Activated T-helper 1 cell treated with Interleukin-2 at 50 U/mL for 16 hours (primary cell): ENCODE results near the gene SAMD14.
"Not testable (repeated sequence)": the region's sequence is repeated elsewhere in the genome, so short reads cannot be mapped to it uniquely, and the experiment has no call there.

ENCODE experiments used
- DNase-seq: peaks from one replicate; pipeline ENCODE4 v3.0.0-alpha.2; 2020; ENCODE audit warnings: low read depth

SAMD14 gene

DNA sequence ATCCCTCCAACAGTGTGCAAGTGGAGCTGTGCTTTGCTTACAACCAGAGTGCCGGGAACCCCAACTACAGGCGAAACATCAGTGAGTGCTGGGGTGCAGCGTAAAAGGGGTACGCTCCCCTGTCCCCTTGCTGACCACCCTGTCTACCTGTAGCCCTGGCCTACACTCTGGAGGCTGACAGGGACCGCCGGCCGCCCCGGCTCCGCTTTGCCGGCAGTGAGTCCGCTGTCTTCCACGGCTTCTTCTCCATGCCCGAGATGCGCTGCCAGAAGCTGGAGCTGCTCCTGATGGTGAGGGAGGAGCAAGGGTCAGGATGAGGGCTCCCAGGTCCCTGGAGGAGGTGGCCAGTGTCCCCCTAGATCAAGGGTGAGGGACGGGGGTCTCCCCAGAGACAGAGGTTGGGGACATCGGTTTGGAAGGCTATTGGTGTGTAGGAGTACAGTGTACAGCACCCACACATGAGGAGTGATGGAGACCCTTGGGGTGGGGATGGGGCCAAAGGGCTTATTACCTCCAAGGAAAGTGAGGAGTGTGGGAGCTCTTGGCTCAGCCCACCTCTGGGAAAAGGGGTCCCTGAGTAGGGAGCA, 54.4 kb downstream of the SAMD14 start:
- no peak for DNase-seq

DNA sequence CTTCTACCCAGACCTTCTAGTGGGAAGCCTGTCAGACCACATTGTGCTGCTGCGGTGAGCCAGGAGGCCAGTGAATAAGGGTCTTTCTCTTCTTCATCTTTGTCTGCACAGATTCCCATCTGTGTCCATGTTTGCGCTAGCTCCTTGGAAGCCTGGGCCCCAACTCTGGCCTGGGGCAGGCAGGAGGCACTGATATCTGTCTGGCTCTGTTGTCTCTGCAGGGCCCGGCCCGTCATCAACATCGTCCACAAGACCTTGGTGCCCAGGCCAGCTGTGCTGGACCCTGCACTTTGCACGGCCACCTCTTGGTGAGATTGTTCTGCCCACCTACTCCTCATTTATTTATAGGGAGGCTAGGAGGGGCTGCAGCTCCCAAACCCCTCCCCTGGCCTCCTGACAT, 55.7 kb downstream of the SAMD14 start:
- DNase-seq = no peak

DNA sequence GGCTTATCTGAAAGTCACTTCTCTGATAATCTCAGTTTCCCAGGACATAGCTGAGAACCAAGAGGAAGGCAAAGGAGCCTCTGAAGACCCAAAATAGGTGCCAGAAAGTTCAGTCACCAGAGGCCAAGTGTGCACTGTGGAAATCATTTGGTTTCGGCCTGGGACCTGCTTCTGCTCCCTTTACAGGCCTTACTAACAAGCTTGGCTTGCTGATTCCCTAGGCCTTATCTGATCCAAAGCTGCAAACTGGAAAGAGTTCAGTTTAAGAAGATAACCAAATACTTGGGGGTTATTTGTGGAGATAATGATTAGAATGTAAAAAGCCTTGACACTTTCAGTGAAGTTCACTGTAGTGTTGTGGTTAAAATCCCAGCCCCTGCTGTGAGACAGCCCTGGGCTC, 57.0 kb downstream of the SAMD14 start:
- no peak for DNase-seq

DNA sequence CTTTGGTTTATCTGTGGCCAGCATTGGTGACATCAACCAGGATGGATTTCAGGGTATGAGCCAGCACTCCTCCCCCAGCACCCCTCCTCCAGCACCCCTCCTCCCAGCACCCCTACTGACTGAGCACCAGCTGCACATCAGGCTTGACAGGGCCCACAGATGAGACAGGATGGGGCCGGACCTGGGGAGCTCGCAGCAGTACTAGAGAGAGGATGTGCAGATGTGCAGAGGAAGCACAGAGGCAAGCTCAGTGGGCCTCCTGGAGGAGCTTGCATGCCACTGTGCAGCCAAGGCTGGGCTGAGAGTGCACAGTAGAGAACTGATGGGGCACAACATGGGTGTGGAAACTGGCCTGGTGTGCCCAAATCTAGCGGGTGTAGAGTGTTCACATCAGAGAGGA, 57.8 kb downstream of the SAMD14 start:
- DNase-seq = no peak

DNA sequence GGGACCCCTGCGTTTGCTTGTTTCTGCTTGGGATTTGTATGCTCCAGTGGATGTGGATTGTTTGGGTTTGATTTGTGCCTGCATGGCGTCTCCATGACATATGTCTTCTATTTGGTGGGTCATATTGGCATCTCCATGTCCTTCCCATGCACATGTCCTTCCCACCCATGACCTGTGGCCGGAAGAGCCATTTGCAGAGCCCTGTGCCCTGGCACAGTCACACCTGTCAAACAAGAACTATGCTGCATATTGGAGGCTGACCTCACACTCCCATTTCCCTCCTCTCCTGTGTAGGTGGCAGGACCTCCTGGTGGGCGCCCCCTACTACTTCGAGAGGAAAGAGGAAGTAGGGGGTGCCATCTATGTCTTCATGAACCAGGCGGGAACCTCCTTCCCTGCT, 58.3 kb downstream of the SAMD14 start:
- DNase-seq = no peak

DNA sequence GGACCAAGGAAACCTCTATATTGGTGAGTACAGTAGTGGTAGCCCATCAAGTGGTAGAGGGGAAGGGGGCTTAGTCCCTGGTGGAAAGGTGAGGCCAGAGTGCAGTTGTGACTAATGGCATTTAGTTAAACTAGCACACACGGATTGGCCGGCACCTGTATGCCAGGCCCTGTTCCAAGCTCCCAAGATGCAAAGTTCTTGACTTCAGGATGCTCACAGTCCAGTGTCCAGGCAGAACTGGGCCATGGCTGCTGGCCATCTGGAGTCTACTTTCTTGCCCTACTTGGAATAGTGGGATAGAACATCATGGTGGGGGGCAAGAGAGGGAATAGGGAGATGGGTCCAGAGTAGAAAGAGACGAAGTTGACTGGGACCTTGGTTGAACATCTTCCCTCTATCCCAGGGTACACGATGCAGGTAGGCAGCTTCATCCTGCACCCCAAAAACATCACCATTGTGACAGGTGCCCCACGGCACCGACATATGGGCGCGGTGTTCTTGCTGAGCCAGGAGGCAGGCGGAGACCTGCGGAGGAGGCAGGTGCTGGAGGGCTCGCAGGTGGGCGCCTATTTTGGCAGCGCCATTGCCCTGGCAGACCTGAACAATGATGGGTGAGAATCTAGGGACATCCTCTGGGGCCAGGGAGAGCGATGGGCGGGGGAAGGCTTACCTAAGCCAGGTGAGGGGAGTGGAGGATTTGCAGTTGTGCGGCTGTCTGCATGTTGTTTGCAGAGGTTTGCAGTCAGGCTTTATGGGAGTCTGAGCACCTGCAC, 58.9 kb downstream of the SAMD14 start:
- no peak for DNase-seq

DNA sequence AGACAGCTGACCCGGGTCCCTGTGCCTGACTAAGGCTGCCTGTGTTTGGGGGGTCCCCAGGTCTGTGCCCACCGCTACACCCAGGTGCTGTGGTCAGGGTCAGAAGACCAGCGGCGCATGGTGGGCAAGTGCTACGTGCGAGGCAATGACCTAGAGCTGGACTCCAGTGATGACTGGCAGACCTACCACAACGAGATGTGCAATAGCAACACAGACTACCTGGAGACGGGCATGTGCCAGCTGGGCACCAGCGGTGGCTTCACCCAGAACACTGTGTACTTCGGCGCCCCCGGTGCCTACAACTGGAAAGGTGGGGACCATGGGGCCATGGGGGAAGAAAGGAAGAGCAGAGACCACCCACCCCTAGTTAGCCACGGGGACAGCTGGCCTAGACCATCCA, 62.0 kb downstream of the SAMD14 start:
- DNase-seq = no peak

DNA sequence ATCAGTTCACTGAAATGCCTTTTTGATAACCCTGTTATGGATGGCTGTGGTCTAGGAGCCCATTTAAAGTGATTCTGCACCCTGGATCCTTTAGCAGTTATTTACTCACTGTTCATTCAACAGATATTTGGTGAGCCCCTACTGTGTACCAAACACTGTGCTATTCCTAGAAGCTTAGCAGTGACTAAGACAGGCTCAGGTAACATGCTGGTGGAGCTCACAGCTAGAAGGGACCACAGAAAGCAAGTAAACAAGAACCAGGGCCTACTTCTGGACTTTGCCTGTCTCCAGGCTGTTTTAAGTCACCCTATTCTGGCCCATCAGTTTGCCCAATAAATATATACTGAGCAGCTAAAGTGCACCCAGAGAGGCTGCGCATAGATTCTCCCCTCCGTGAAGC, 63.0 kb downstream of the SAMD14 start:
- no peak for DNase-seq

DNA sequence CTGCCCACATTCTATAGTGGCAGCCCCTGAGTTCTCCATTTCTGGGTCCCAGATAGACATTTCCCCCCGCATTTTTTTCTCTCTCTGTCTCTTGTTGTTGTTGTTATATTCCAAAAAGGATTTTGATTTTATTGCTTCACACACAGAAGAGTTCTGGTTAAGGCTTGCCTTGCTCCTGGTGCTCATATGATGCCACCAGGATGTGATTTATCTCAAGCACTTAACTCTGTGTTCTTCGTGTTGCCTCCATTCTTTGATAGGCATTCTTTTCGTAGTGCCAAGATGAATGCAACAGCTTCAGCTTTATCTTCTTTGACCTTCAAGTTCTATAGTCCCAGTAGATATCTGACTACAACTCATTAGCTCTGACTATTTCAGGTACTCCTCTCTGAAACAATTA, 64.9 kb downstream of the SAMD14 start:
- no peak for DNase-seq

DNA sequence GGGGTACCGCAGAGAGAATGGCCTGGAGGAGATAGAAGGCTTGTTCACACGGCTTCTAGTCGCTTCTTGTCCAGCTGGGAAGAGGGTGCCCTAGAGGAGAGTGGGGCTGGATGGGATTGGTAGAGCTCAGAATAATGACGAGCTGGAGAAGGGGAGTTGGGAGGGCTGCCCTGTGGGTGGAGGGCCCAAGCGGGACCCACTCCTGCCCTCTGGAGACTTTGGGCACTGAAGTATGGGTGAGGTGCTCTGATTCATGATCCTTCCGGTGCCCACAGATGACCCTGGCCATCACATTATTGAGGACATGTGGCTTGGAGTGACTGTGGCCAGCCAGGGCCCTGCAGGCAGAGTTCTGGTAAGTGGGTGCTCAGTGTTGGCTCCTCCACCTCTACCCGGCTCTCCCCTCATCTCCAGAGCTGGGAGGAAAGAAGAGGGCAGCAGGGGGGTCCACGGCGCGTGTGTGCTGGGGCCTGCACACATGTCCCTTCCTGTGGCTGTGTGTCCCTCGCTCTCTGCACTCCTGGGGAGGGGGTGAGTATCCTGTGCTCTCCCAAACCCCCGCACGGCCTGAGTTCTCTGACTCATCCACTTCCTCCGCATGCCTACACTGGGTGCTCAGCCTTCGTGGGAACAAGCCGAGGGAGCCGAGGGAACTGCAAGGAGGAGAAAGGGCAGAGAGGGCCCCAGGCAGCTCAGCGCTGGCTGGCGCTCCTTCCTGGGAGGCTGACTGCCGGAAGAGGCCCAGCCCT, 65.5 kb downstream of the SAMD14 start:
- no peak for DNase-seq

DNA sequence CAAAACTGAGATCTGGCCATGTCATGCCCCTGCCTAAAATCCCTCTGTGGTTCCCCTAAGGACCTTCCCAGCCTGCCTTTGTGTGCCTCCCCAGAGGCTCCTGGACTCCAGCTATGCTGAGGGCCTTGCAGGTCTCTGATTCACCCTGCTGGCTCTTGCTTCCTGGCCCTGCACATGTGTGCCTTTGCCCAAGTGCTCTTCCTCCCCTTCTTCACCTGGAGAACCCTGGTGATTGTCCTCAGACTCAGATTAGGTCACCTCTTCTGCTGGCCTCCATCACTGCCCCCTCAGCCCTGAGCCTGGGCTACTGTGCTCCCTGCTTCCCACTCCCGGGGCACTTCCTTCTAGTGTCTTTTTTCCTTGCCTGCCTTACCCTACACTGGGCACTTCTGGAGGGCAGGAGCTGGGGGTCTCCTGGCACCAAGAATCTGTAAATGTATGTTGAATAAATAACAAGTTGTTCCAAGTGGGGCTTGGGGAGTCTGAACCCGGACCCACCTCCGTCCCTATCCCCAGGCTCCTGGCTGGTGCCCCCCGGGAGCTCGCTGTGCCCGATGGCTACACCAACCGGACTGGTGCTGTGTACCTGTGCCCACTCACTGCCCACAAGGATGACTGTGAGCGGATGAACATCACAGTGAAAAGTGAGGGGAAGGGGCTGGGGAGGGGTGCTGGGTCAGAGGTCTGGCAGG, 66.3 kb downstream of the SAMD14 start:
- no peak for DNase-seq

DNA sequence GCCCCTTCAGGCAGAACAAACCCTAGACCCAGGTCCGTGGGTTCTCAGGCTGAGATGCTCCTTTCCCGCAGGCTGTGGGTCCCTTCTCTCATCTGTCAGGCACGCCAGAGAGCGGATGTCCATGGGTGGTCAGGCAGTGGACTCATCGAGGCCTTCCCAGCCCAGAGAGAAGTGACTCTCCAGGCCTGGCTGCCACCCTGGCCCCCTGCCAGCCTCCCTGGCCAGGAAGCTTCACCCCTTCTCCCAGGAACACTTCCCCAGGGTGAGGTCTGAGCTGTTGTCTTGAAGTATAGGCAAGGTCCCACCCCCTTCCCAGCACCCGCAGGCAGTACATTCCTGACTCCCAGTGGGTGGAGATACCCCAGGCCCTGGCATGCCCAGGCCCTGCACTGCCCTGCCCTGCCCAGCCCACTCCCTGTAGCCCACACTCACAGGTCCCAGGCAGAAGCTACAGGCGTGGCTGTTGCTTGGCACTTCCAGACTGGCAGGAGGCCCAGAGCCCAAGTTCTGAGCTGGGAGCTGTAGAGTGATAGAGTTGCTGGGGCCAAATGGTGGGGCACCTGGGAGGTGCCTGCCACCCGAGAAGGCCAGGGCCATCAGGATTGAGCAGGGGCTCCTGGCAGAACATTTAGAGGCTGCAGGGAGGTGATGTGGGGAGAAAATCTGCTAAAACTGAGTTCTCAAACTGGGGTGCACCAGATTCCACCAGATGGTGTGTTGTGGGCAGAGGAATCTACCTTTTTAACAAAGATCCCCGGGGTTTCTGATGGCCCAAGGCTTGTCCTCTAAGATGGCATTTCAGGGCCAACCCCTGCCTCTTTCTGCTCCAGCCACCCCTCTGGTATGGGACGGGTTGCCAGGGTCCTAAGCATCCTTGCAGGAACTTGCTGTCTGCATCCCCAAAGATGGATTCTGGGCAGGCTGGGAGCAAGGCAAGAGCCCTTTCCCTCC, 67.4 kb downstream of the SAMD14 start:
- DNase-seq = no peak

DNA sequence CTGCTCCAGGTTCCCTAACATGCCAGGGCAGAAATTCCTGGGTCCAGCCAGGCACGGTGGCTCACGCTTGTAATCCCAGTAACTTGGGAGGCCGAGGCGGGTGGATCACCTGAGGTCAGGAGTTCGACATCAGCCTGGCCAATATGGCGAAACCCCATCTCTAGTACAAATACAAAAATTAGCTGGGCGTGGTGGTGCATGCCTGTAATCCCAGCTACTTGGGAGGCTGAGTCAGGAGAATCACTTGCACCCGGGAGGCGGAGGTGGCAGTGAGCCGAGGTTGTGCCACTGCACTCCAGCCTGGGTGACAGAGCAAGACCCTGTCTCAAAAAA, 68.3 kb downstream of the SAMD14 start:
- DNase-seq = not testable (repeated sequence)

DNA sequence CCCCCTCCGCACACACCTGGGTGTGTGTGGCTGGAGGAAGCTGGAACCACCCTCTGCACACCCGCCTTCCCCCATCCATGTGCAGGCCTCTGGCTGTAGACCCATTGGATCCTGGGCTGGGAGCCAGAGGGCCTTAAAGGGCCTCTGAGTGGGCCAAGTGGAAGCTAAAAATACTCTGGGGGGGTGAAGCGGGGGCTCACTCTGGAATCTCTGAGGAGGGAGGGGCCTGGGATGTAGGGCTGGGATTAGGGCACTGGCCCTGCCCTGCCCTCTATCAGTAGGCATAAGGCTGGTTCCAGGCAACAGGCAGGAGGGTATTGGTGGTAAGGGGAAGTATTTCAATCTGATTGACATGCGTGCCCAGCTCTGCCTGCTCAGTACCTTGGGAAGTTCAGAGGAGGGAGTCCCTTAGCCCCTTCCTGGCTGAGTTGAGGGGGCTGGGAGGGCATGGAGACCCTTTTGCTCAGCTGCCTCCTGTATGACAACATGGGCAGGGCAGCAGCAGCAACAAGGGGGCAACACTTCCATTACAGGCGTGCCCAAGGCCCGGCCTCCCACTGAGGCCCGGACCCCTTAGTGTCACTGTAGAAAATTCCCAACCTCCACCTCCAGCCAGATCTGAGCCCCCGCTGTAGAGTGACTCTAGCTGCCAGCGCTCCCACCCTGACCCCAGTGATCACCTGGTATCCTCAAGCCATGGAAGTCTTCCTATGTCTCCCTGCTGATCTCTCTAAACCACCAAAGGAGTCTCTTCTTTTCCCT, 68.8 kb downstream of the SAMD14 start:
- no peak for DNase-seq
